NCI-H82 treated with DMSO at 0.1 percent for 48 hours (cell line): ENCODE results near the gene PRM3.

Experiments
- DNase-seq: peaks from one replicate; lab custom pipeline; 2025; ENCODE audit not compliant: unreplicated experiment; lab: John Stamatoyannopoulos, UW

PRM3 gene

GRCh38 chr16:11283820-11284248 lies 10.4 kb upstream of the PRM3 start:
- DNase-seq, result no peak

DNA sequence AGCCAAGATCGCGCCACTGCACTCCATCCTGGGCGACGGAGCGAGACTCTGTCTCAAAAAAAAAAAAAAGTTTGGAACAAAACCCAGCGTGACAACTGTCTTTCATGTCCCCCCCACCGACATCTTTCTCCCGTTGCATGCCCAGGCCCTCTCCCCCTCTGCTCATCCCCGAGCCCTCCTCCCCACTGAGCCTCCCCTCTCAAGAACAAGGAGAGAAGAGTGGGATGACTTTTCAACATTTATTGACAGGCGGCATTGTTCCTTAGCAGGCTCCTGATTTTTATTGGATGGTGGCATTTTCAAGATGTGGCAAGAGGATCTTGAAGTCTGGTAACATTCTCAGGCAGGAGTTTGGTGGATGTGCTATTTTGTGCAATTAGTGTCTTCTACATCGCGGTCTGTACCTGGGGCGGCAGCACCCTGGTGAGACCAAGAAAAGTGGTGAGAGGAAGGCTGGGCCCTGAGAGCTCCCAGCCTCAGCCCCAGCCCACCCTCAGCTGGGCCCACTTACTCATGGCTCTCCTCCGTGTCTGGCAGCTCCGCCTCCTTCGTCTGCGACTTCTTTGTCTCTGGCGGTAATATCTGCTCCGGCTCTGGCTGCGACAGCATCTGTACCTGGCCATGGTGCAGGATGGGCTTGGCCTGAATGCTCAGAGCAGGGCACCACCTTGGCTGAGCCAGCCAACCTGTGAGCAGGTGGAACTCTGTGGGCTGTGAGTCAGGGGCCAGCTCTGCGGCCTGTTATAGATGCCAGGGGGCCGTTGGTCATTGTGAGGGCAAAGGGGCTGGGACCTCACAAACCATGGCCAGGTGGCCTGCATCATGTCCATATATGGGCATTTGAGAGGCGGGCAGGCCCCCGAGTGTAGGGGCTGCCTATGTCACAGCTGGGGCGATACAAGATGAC lies 7.4 kb upstream of the PRM3 start, which contains the start of gene PRM1:
Gene PRM1, minus strand, starts transcription at position 715 of the 907 bp plus-strand sequence. Its CDS starts 92 bp downstream, at position 623.
- DNase-seq, result no peak

- DNase-seq, result no peak
Observed at GRCh38 chr16:11278681-11279628, 5.5 kb upstream of the PRM3 start.

DNA sequence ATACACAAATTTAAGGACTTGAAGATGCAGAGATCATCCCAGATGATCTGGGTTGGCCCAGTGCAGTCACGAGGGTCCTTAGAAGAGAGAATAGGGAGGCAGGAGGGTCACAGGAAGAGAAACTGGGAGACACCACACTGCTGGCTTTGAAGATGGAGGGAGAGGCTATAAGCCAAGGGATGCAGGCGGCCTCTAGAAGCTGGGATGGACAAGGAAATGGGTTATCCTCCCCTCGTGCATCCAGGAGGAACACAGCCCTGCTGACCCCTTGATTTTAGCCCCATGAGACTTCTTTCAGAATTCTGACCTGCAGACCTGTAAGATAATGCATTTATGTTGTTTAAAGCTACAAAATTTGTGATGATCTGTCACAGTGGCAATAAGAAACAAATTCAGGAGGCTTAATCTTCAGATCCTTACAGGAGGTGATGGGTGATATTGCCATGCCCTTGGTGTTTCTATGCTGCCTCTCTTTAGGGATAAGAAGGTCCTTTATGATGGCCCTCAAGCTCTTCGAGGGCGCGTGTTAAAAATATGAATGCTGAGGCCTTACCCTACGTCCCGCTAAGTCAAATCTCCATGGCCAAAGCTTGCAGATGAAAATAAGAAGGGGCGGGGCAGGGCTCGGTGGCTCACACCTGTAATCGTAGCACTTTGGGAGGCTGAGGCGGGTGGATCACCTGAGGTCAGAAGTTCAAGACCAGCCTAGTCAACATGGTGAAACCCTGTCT lies 4.3 kb upstream of the PRM3 start:
- no peak for DNase-seq

GRCh38 chr16:11276896-11277593 lies 3.6 kb upstream of the PRM3 start:
- DNase-seq, result no peak

- DNase-seq, result no peak
Observed at GRCh38 chr16:11276143-11276895, 2.9 kb upstream of the PRM3 start, which contains the start of gene PRM2. Gene PRM2 (minus strand): TSS chr16:11276480. CDS start chr16:11276370, 110 bp downstream.

DNA sequence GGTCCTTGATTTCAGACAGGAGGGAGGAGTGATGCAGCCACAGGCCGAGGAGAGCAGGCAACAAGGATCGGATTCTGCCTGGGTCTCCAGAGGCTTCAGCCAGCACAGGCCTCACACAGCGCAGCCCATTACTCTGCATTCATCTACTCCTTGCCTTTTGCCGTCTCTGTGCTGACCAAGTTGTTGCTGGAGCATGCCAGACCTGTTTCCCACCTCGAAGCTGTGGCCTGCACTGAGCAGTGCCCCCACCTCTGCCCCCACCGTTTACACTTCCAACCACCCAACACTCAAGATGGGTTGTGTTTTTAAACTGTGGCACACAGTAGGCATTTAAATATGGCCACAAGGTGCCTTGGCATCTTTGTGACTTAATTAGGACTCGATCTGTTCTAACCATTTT lies 1.5 kb upstream of the PRM3 start:
- DNase-seq, result no peak

DNA sequence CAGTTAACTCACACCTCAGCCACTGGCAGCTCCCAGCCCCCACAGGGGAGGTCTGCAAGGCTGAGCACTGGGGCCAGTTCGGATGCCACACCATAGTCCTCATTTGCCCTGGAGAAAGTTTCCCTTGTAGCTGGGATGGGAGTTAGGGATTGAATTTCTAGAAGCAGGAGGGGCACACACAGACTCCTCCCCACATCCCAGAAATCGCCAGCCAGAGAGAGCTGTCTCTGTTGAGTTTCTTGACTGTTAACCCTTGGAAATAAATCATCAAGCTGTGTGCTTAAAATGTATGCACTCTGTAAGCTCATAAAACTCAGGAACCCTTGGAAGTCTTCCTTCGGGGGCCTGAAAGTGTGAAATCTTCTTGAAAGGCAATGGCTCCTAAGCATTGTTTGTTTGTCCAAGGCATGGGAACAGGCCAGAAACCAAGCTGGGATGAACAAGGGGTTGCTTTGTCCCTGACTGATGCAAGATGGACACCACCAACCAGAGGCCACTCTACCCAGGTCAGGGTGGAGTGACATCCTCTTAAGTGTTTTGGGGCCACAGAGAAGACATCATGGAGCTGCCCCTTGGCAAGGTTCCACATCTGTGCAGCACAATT lies 394 bp upstream of the PRM3 start:
- DNase-seq, result no peak

GRCh38 chr16:11272484-11272883 lies 945 bp downstream of the PRM3 start:
- no peak for DNase-seq

DNA sequence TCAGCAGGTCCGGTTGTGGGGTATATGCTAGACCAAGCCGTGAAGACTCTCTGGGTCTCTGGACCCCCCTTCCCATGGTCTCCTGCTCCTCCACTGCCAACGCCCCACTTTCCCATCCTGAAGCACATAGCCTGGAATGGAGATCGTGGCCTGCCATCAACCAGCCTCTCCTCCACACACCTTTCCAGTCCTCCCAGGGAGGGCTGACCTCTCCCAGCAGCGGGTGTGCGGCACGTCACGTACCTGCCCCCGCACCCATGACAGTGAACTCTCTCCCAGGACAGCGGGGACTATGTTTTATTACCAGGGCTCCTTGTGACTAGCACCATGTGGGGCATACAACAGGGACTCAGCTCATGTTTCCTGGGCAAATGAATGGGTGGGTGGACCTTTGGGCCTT lies 1.8 kb downstream of the PRM3 start:
- DNase-seq, result no peak

DNA sequence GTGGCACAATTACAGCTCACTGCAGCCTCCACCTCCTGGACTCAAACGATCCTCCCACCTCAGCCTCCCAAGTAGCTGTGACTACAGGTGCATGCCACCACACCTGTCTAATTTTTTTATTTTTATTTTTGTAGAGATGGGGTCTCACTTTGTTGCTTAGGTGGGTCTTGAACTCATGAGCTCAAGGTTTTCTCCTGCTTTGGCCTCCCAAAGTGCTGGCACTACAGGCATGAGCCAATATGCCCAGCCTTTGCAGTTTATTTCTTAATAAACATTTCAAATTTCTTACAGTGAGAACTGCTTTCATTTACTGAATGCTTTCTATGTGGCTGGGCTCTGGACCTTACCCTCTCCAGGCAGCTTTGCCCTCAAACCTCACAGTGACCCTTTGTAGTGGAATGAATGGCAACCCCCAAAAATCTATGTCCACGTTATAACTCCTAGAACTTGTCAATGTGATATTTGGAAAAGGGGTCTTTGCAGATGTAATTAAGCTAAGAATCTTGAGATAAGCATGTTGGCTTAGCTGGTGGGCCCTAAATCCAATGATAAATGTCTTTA lies 2.7 kb downstream of the PRM3 start:
- no peak for DNase-seq

DNA sequence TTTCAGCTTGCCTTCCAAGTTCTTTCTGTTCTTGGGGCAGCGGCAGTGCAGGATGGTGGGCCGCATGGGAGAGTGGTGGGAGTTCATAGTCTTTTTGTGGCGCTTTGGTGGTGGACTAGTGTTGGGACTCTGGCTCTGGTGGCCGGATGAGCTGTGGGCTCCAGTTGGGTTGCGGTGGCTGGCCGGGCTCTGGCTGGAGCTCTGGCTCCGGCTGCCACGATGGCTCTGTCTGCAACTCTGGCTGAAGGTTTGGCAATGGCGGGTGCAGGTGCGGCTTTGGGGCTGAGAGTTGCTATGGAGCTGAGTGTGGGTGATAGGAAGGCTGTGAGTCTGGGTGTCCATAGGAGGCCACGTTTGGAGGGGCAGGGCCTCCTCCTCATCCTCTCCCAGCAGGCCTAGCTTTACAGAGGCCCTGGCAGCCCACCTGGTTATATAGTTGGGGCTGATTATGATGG lies 4.5 kb downstream of the PRM3 start, which contains the start of gene TNP2:
Gene TNP2, minus strand, starts transcription at position 405 of the 455 bp plus-strand sequence. Its CDS starts 63 bp downstream, at position 342.
- DNase-seq, result no peak

DNA sequence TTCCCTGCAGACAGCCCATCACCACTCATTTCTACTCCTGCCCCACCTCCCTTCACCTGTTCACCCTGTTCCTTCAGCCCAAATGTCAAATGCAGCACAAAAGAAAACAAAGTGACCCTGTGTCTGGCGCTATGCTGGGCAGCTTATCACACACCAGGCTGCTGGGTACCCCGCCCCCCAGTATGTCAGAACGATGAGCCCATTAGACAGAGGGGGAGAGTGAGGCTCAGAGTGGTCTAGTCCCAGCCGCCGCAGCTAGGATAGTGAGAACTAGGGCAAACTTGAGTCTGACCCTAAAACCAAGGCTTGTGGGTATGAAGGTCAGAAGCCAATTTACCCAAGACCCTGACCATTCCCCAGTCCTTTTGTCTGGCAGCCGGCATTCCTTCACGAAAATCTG lies 8.3 kb downstream of the PRM3 start:
- DNase-seq, result no peak

DNA sequence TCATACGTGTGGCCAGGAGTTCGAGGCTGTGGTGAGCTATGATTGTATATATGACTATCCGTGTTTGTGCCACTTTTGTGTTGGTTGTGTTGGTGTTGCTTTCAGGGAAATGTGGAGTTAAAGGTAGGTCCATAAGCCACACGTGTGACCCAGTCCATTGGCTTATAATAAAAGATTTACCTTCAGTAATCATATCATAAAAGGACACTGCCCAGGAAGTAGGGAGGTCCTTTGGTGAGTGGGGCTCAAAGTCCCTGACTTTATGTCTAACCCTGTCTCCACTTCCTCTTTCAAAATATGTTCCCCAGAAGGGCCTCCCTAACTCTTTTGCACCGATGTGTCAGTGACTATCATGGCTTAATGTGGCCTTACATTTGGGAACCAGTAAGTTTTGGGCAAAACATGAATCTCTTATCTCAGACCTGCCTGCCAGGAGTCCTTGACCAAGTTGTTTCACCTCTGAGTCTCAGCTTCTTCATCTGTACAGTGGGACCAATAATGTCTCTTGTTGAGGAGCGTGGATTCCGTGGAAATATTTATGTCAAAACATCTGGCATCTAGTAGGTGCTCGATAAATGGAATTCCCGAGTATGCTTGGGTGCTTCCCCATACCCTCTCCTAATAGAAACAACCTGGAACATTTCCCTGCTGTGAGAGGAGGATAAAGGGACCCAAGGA lies 9.1 kb downstream of the PRM3 start:
- no peak for DNase-seq

DNA sequence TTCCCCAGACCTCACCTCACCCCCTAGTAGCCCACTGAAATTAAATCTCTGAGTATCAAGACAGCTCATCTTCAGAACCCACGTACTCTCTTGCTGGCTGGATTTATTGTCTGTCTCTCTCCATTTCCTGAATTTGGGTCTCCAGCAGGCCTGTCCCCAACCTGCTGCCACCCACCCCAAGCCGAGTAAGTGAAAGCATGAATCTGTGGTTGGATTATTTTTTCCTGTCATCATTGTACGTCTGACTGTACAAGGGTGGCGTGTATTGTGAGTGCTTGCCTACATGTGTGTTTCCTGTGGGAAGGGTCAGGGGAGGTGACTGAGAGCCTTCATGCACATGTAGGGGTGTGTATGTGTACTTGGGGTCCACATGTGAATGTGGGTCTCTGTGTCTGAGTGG lies 9.7 kb downstream of the PRM3 start:
- DNase-seq, result no peak

DNA sequence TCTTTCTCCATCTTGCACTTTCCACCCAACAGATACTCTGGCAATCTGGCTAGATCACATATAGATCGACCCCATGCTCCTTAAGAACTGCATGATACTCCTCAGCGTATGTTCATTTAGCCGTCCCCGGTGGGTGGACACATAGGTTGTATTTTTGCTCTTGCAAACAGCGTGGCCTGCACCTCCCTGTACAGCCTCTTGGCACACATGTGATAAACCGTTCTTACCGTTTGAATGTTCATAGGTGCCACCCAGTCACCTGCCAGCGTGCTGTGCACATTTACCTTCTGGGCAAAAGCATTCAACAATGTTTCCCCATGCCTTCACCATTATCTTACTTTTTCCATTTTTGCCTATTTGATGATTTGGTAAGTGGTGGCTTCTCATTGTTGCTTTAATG lies 10.5 kb downstream of the PRM3 start:
- no peak for DNase-seq

GRCh38 chr16:11260596-11260966 lies 12.8 kb downstream of the PRM3 start:
- DNase-seq, result no peak
